Type B pancreatic cell (in vitro differentiated cells): ENCODE measurements around the gene YPEL5. TPM values are rescaled to one million over a fixed set of nuclear protein-coding genes. Genes with fewer than 3 reads are reported as not detected.

Experiments used
- DNase-seq: peaks from one replicate; pipeline ENCODE4 v3.0.0; 2021; ENCODE audit warnings: mixed read lengths; ENCODE audit not compliant: unreplicated experiment; ENCODE audit errors: extremely low spot score
- H3K27ac Mint-ChIP-seq: 2 replicates; pipeline ENCODE4 v1.8.0; 2021; ENCODE audit warnings: mild to moderate bottlenecking, mixed read lengths
- H3K27me3 Mint-ChIP-seq: 2 replicates; pipeline ENCODE4 v1.8.0; 2021; ENCODE audit warnings: mixed read lengths
- H3K36me3 Mint-ChIP-seq: 2 replicates; pipeline ENCODE4 v1.8.0; 2021; ENCODE audit warnings: mixed read lengths
- H3K4me1 Mint-ChIP-seq: one replicate; pipeline ENCODE4 v1.8.0; 2021; ENCODE audit warnings: mixed read lengths; ENCODE audit not compliant: unreplicated experiment
- H3K4me3 Mint-ChIP-seq: 2 replicates; pipeline ENCODE4 v1.8.0; 2021; ENCODE audit warnings: mild to moderate bottlenecking, mixed read lengths
- H3K9me3 Mint-ChIP-seq: 2 replicates; pipeline ENCODE4 v1.8.0; 2021; ENCODE audit warnings: mixed read lengths
- CTCF ChIP-seq: fragments of 200-600 bp; sonication (generic); conservative IDR thresholded peaks from 2 replicates; pipeline ENCODE4 v1.5.0; 2021; ENCODE audit warnings: antibody characterized with exemption, mild to moderate bottlenecking
- total RNA-seq: library from RNA; stranded (reverse); gene quantifications from 2 replicates; pipeline ENCODE4 v1.2.1, GENCODE V29; 2021; ENCODE audit warnings: low replicate concordance

Gene YPEL5
- total RNA-seq, 1 donor from 2014 or later: 55.0 TPM

GRCh38 chr2:30164131-30164925 lies 17.5 kb downstream of the YPEL5 start:
- Mint-ChIP-seq H3K36me3 (peaks cover 4% of the 10 kb centered on the region), H3K4me1 (peaks cover 3% of the 10 kb centered on the region), H3K4me3 (peak overlapping the region; percentile 25), H3K27ac (peak overlapping the region; percentile 79), H3K9me3 (no peaks in the 10 kb centered on the region), H3K27me3 (peaks cover 3% of the 10 kb centered on the region)
- no peak for DNase-seq
- no peak for TF ChIP-seq CTCF

GRCh38 chr2:30165050-30165520 lies 18.3 kb downstream of the YPEL5 start:
- Mint-ChIP-seq H3K4me1 (peaks cover 3% of the 10 kb centered on the region), H3K4me3 (no peak overlapping the region), H3K27ac (peak overlapping the region; percentile 79), H3K9me3 (no peaks in the 10 kb centered on the region), H3K36me3 (no peaks in the 10 kb centered on the region), H3K27me3 (peaks cover 3% of the 10 kb centered on the region)
- peak; percentile 93 for TF ChIP-seq CTCF
- DNase-seq: no peak

- no peaks in the 10 kb centered on the region for H3K36me3 Mint-ChIP-seq
- H3K27ac Mint-ChIP-seq: no peak overlapping the region
- peaks cover 3% of the 10 kb centered on the region for H3K4me1 Mint-ChIP-seq
- H3K4me3 Mint-ChIP-seq: no peak overlapping the region
- H3K9me3 Mint-ChIP-seq: no peaks in the 10 kb centered on the region
- no peak for DNase-seq
- peaks cover 3% of the 10 kb centered on the region for H3K27me3 Mint-ChIP-seq
- no peak for TF ChIP-seq CTCF
Observed at GRCh38 chr2:30165617-30166016, 18.8 kb downstream of the YPEL5 start.

- peaks cover 3% of the 10 kb centered on the region for H3K27me3 Mint-ChIP-seq
Observed at GRCh38 chr2:30172627-30173026, 25.8 kb downstream of the YPEL5 start.

GRCh38 chr2:30177440-30177839 lies 30.6 kb downstream of the YPEL5 start:
- H3K9me3 Mint-ChIP-seq: no peaks in the 10 kb centered on the region
- no peaks in the 10 kb centered on the region for H3K4me1 Mint-ChIP-seq
- no peak for DNase-seq
- H3K36me3 Mint-ChIP-seq: no peaks in the 10 kb centered on the region
- TF ChIP-seq CTCF: no peak
- no peak overlapping the region for H3K4me3 Mint-ChIP-seq
- H3K27me3 Mint-ChIP-seq: peaks cover 8% of the 10 kb centered on the region
- no peak overlapping the region for H3K27ac Mint-ChIP-seq

More at GRCh38 chr2:30172627-30173026, 25.8 kb downstream of the YPEL5 start:
- DNase-seq: no peak
- H3K27ac Mint-ChIP-seq: no peak overlapping the region
- no peak overlapping the region for H3K4me3 Mint-ChIP-seq
- no peaks in the 10 kb centered on the region for H3K36me3 Mint-ChIP-seq
- H3K4me1 Mint-ChIP-seq: no peaks in the 10 kb centered on the region
- no peak for TF ChIP-seq CTCF
- H3K9me3 Mint-ChIP-seq: no peaks in the 10 kb centered on the region
